Smooth muscle cell of the brain vasculature (primary cell): Measurements from ENCODE around the gene DUSP22.

ENCODE experiments used
- DNase-seq: peaks from one replicate; pipeline ENCODE4 v3.0.0-alpha.2; 2012; ENCODE audit warnings: low read depth, low spot score

DUSP22 gene

DNA sequence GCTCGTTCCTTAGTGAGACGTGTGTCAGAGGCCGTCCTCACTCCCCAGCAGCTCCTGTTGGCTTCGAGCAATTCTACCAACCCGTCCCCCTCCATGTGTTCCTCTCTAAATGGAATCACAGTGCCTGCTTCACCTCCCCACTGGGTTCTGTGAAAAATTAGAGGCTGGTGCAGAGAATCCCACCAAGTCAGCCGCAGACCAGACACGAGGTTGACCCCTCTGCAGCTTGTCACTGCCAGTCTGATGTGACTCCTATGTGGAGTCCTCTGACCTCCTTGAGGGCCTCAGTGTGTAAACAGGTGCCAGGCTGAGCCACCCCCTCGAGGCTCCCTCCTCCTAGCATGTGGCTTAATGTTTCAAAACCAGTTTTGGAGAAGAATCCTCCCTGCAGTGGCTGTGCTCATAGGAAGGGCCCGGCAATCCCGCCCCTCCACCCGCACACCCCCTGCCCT lies 86.7 kb downstream of the DUSP22 start:
- no peak for DNase-seq

DNA sequence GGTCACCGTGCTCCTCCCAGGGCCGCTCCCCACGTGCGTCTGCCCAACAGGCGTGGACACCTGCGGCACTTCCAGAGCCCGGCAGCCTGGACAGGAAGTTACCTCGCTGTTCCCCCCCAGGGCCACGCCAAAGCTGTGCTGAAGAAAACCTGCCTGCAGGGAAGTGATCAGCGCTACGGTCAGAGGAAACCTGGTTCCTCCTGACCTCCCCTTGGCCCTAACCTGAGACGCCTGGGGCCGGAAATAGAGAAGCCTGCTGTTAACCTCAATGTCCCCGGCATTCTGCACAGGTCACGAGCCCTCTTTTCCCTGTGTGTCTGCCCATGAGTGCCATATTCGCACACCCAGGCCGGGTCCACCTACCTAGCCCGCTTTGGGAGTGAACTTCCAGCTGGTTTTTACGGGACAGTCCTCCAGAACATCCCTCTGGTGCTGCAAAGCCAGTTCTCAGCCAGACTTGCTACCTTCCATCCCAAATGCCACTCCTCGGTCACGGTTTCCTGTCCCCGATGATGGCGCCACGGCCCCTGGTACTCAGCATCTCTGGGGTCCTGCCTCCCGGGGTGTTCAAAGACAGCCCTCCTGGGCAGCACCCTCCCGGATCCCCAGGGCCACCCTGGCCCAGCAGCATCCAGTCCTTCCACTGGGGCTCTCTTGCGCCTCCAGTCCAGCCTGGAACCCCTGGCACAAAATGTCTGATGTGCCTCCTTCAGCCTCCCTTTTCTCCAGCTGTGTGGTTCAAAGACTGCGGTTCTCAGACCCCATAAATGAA lies 87.3 kb downstream of the DUSP22 start:
- no peak for DNase-seq

DNA sequence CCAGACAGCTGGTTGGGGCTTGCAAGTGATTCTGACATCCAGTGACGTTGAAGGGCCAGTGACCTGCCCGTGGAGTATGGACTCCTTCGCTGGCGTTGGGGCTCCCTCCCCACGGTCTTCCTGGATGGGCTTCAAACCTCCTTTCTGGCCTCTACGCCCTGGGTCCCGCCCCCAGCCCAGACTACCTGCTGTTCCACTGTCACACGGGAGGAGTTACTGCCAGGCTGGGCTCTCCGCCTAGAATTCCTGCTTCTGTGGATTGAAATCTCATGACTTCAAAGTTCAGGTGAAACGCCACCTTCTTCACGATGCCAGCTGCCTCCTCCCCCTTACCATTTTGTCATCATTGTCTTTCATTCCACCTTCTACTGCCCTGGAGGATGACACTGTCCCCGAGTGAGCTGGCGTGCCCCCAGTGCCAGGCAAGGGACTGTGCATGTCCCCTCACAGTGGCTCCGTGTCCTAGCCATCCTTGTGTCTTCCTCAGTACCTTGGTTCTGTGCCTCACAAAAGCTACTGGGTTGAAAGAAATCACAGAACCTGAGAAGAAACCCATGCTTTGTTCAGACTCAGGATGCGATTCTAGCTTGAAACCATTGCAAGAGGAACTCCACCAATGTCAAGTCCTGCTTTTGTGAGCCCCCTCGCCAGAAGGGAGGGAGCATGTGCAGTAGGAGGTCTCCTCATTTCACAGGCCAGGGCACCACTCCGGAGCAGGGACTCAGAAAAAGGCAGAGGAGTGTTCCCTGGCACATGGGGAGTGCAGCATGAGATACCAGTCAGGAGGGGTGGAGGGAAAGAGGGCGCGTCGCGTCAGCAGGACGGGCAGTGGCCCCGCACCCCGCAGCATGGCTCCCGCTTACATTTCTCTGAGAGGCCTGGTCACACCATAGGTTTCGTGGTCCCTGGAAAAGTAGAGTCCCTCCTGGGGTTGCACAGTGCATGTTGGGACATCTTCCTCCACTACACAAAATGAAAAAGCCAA lies 88.2 kb downstream of the DUSP22 start:
- DNase-seq, result no peak

DNA sequence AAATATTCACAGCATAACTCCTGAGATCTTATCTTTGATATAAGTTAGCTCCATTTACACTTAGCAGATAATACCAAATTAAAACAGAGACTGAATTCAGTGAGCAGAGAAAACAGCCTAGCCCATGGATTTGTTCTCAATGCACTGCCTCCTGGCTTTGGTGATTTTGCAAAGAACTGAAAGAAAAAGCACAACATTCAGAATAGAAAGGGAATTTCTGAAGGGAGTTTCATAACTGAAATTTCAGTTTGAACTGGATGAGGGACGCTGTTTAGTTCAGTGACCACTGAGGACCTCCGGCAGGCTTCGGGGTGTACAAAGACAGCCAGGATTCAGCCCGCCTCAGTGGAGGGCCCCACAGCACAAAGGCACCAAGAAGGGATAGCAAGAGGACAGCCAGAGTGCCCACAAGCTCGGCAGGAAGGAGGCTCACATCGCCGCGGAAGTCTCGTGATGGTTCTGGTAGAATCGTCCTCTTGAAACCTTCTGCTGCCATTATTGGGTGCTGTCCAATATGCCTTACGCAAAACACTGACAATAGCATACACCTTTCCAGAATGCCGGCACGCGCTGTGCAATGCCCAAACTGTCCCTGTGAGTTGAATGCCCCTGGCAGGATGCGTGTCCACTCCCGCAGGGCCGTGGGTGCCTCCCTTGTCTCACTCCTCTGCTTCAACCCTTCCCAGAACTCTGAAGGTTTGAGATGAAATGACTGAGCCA lies 89.6 kb downstream of the DUSP22 start:
- no peak for DNase-seq

DNA sequence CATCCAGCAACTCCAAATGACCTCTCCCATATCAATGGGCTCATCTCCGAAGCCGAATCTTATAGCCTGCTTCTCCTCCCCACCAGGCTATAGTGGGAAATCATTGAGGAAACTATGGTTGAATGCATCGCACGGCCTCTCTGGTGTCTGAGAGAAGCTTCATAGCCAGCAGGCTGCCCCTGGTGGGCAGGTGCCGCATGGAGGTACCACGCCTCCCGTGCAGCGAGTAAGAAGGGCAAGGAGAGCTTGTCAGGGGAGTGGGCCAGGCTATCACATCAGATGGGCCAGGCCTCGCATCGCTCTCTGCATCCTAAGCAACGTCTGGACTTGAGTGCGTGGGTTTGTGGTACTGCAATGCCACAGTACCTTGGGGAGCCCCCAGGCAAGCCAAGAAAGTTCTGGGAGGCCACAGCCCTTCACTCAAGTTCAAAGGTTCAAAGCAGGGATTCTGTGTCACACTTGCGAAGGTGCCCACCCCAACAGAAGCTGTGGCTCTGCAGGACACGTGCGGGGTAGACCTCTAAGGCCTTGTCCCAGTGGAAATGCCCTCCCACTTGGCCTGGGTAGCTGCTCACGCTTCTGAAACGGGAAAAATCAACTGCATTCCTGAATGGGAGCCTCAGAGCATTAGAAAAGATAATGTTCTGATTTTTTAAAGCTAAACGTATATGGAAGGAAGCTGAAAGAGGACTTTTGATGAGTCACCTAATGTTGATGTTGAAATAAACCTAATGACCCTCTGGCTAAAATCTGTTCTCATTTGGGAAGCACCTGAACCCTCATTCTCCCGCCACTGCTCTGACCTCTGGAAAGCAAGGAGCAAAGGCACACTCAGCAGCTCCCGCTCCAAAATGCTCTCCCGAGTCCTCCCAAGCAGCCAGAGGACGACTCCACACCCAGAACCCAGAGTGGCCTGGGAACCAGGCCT lies 90.9 kb downstream of the DUSP22 start:
- no peak for DNase-seq

DNA sequence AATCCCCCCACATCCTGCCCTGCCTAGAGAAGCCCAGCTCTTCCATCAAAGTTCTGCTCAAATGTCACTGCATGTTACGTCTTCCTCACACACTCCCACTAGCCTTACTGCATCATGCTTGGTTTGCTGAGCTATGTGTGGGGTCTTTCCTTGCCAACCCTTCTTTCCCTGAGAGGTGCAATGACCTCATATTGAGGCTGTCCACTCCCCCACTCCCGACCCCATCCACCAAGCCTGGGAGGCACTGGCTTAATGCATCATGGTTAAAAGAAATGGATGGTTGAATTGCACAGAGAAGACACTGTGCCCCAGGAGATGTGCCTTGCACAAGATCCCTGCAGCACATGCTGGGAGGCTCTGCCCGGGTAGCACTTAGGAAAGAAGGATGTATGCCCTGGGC lies 91.6 kb downstream of the DUSP22 start:
- DNase-seq, result no peak

DNA sequence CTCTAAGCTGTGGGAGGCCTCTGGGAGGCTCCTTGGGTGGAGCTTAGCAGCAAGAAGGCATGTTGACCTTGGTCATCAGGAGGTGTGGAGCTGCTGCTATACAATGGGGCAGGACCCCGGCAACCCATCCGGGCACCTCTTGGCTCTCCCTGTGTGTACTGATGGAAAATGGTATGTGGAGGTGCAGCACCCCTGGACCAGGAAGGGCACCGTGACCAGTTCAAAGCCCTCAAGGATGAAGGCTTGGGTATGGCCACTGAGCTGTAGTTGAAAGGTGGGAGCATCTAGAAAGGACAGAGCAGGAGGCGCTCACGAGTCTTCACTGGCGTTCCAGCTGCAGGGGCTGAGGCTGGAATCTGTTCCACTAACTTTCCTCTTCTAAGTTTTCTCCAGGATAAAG lies 92.6 kb downstream of the DUSP22 start:
- DNase-seq, result no peak

DNA sequence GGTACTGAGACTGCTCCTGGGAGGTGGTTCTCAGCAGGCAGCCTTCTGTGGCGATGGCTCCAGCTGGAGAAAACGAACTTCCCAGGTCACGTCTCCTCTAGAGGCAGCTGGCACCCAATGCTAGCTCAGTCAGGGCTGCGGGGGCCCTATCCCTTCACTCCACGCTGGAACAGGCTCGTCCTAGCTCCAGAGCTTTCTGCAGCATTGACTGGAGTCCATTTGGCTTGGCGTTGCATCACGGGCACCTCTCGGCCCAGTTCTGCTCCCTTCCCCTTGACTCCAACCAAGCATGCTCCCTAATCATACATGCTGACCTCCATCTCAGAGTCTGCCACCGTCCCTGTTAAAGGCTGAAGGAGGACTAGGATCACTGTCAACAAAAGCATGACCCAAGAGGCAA lies 93.3 kb downstream of the DUSP22 start:
- DNase-seq, result no peak

DNA sequence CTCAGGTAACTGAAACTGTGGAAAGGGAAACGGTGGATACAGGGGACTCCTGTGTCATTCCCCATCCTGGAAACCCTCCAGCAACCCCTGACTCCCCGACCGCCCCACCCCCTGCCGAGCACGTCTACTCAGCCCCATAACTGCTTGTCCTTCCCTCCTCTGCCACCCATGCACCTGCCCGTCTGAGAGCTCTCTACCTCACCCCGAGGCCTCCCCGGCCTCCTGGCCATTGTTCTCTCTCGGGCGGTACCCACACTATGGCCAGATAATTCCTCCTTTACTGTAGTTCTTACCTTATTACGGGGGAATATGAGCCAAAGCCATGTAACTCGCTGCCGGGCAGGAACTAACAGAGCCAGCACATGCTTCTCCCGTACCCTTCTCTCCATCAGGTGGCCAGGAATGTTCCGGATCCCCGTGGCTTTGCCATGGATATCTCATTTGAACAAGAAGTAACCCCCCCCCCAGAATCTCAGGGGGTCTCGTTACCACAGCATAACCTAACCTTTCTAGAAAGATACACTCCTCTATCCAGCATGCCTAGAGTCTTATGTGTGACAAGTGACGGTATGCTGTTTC lies 94.5 kb downstream of the DUSP22 start:
- DNase-seq, result no peak

DNA sequence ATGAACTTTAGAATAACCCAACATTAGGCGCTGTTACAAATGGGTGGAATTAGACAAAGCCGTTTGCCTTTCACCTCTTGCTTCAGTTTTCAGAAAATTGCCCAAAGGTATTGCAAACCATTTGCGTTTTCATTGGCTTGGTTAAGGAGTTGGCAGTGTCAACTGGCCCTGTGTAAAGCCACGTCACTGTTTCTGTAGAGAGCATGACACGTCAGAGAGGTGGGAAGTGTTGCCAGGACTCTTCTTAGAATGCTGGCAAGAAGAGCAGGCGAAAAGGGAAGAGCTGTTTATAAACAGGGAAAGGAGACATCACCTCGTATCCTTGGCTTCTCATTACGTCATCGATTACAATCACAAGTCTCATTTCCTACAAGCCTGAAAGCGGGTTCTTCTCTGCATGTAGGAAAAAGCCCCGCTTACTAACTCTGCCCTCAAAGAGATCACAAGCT lies 95.0 kb downstream of the DUSP22 start:
- no peak for DNase-seq

DNA sequence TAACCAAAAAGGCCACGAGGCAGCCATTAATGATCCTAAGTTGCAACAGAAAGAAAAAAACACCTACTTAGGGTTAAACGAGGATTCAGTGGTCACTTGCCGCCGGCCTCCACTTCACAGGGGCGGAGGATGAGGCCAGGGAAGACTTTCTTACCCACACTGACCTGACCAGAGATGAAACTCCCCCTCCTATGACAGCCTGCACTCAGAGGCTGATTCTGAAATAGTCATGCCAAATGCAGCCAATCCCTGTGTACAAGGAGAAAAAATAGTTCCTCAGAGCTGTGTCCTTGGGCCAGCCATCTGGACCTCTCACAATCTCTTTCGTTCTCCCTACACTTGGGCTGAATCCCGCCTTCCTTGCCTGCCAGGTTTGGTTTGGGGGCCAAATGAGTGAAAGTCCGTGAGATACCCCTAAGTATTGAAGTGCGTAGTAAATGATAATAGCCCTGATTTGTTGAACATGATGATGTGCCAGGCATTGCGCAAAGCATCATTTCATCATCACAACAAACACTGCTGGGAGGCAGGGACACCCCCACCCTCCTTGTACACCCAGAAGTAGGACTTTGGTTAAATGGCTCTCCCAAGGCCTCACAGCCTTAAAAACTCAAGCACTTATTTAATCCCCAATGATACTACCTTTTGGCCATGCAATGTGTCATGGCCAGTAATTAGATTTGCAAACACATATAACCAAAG lies 96.1 kb downstream of the DUSP22 start:
- DNase-seq, result no peak

DNA sequence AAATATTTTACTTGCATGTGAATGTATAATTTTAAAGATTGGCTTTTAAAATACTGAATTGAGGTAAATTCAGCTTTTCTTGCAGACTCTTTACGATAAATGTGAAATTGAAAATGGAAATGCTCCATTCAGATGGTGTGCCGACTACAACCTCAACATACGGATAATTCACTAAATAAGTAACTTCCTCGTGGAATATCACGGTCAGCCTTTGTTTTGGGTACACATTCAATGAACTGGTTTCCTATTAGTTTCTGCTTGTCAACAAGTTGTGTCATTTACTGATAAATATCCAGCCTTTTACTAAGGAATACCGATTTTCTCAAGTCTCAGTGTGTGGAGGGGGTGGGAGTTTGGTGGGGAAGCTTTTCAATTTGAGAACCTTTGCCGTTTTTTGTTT lies 96.9 kb downstream of the DUSP22 start:
- no peak for DNase-seq

DNA sequence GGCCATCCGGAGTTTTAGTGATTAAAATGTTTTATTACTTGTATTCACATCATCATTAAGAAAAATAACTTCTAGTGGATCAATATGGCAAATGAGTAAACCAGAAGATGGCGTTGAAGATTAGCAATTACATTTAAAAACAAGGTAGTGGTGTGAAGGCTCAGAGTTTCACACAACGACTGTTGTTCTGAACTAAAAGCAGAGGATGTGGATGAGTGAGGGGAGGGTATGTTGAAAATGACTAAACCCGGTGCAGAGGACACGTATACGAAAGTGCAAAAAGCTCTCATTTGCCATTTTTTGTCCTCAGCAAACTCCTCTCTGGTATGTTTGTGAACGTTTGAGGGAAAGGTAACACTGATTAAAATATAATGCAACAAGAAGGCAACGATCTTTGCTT lies 97.3 kb downstream of the DUSP22 start:
- no peak for DNase-seq

DNA sequence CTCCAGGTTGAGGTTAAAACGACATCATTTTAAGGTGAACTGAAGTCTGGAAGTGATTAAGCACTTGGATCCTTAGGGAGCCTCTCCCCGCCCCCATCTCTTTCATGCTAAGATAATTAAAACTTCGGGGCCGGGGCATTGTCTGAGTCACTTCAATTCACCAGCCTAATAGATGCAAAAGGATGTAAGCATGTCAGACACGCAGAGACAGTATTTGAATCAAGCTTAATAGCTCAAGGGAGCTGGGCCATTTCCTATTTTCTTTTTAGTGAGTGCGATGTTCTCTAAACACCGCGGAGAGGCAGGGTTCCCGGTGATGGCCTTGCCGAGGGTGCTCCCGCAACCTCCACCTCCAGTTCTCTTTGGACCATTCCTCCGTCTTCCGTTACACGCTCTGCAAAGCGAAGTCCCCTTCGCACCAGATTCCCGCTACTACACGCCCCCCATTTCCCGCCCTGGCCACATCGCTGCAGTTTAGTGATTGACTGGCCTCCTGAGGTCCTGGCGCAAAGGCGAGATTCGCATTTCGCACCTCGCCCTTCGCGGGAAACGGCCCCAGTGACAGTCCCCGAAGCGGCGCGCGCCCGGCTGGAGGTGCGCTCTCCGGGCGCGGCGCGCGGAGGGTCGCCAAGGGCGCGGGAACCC lies 98.7 kb downstream of the DUSP22 start:
- DNase-seq, result no peak

DNA sequence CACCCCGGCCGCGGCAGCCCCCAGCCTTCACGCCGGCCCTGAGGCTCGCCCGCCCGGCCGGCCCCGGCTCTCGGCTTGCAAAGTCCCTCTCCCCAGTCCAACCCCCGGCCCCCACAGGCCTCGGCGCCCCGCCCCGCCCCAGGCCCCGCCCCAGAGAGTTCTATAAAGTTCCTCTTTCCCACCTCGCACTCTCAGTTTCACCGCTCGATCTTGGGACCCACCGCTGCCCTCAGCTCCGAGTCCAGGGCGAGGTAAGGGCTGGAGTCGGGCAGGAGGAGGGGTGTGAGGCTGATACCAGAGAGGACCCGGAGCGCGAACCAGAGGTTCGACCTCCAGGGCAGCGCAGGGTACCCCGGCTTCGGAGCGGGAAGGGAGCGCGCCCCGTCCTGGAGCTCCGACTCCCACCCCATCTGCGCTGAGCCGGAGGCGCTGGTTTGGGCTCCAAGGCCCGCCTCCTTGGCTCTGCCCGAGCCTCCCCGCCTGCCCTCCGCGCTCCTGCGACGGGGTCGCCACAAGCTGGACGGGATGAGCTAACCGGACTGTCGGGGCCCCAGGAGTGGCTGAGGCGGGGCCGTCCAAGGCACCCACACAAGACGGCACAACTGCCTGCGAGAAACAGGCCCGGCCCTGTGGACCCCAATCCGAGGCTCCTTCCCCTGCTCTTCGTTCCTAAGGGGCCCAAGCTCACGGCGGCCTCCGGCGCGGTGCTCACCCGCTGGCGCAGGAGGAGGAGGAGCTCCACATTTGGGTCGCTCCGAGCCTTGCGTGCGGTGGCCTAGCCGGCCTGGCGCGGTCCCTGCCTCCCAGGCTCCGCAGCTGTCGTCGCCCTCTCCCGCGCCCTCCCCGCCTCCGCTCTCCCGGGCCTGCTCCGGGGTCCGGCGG lies 99.5 kb downstream of the DUSP22 start, which contains the start of gene IRF4:
Gene IRF4, plus strand, starts transcription at position 194 of the 882 bp plus-strand sequence. CDS start 1,401 bp downstream, outside the sequence.
- no peak for DNase-seq

DNA sequence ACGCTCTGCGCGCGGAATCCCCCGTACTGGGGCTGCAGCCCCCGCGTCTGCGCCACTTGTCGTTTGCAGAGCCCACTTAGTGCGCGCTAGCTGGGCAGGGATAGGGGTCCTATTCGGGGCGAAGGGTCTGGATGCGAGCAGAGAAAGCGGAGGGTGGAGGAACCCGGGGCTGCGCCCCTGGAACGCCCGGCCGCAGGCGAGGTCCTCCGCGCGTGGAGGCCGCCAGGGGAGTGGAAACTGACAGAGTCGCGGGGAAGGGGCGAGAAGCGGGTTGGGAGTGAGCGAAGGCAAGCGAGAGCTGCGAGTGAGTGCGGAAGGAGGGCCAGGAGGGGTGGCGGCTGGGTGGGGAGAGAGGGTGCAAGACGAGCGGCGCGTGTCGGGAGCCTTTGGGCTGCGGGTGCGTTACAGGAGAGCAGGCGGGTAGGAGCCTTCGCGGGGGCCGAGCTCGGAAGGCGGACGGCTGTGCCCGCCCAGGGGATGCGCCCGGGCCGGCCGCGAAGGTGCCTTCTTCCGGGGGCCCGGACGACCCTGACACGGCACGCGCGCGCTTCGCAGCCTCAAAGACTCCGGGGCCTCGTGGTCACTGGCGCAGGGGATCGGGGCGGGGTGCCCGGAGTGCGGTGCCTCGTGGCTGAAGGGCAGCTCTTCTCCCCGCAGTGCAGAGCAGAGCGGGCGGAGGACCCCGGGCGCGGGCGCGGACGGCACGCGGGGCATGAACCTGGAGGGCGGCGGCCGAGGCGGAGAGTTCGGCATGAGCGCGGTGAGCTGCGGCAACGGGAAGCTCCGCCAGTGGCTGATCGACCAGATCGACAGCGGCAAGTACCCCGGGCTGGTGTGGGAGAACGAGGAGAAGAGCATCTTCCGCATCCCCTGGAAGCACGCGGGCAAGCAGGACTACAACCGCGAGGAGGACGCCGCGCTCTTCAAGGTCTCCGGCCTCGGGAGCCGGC lies 100.4 kb downstream of the DUSP22 start:
- DNase-seq, result no peak
